MM.1S (cell line): Measurements from ENCODE around the gene IGSF6.
A peak's percentile ranks its signal among the peaks of the same experiment; 100 is the strongest.

ENCODE experiments used
- DNase-seq: peaks from one replicate; pipeline ENCODE4 v3.0.0-alpha.2; 2015
- H2AFZ ChIP-seq: fragments of 300-600 bp; sonication (generic); 2 replicates; pipeline ENCODE4 v1.6.0; 2016; ENCODE audit warnings: antibody characterized with exemption, low read length
- H3F3A ChIP-seq: fragments of 300-600 bp; sonication (generic); 2 replicates; pipeline ENCODE4 v1.6.1; 2016; ENCODE audit warnings: mild to moderate bottlenecking, antibody characterized with exemption, low read length, moderate library complexity, mixed read lengths; ENCODE audit not compliant: insufficient read depth
- H3K27ac ChIP-seq: fragments of 300-600 bp; sonication (generic); 2 replicates; pipeline ENCODE4 v1.5.1; 2016; ENCODE audit warnings: mild to moderate bottlenecking, low read length
- H3K27me3 ChIP-seq: fragments of 300-600 bp; sonication (generic); replicated peaks from 2 replicates; pipeline ENCODE4 v1.6.0; 2016; ENCODE audit warnings: low read length; ENCODE audit not compliant: insufficient read depth
- H3K36me3 ChIP-seq: fragments of 300-600 bp; sonication (generic); replicated peaks from 2 replicates; pipeline ENCODE4 v1.6.1; 2016; ENCODE audit warnings: mild to moderate bottlenecking, low read length, mixed read lengths; ENCODE audit not compliant: insufficient read depth
- H3K4me1 ChIP-seq: fragments of 300-600 bp; sonication (generic); 2 replicates; pipeline ENCODE4 v1.6.1; 2016; ENCODE audit warnings: low read length, mixed read lengths
- H3K4me2 ChIP-seq: fragments of 300-600 bp; sonication (generic); 2 replicates; pipeline ENCODE4 v1.6.0; 2016; ENCODE audit warnings: low read depth, low read length
- H3K4me3 ChIP-seq: fragments of 300-600 bp; sonication (generic); 2 replicates; pipeline ENCODE4 v1.5.1; 2016; ENCODE audit warnings: low read length, mixed read lengths
- H3K79me2 ChIP-seq: fragments of 300-600 bp; sonication (generic); 2 replicates; pipeline ENCODE4 v1.6.1; 2016; ENCODE audit warnings: mixed run types, low read length, mixed read lengths
- H3K9ac ChIP-seq: fragments of 300-600 bp; sonication (generic); 2 replicates; pipeline ENCODE4 v1.6.1; 2016; ENCODE audit warnings: low read length, mixed read lengths
- H3K9me2 ChIP-seq: fragments of 300-600 bp; sonication (generic); replicated peaks from 2 replicates; pipeline ENCODE4 v1.6.1; 2016; ENCODE audit warnings: mild to moderate bottlenecking, low read length, mixed read lengths; ENCODE audit not compliant: insufficient read depth
- H3K9me3 ChIP-seq: fragments of 300-600 bp; sonication (generic); replicated peaks from 2 replicates; pipeline ENCODE4 v1.6.1; 2016; ENCODE audit warnings: mild to moderate bottlenecking, low read length, mixed read lengths; ENCODE audit not compliant: insufficient read depth
- H4K20me1 ChIP-seq: fragments of 300-600 bp; sonication (generic); 2 replicates; pipeline ENCODE4 v1.6.1; 2016; ENCODE audit warnings: mild to moderate bottlenecking, low read length, moderate library complexity, mixed read lengths; ENCODE audit not compliant: insufficient read depth
- EZH2 ChIP-seq: fragments of 300-600 bp; sonication (generic); optimal IDR thresholded peaks from 2 replicates; pipeline ENCODE3; 2017; ENCODE audit warnings: low read depth, mild to moderate bottlenecking, antibody characterized with exemption, low read length, mixed read lengths
- EZH2phosphoT487 ChIP-seq: fragments of 300-600 bp; sonication (generic); IDR thresholded peaks from 2 replicates; pipeline ENCODE4 v1.6.1; 2018; ENCODE audit warnings: antibody characterized with exemption, low read length
- TF ChIP-seq, protein P1 (sequence below): fragments of 300-600 bp; sonication (generic); IDR thresholded peaks from 2 replicates; pipeline ENCODE4 v1.5.1; 2016; ENCODE audit warnings: antibody characterized with exemption, low read length, mixed read lengths

IGSF6 gene

DNA sequence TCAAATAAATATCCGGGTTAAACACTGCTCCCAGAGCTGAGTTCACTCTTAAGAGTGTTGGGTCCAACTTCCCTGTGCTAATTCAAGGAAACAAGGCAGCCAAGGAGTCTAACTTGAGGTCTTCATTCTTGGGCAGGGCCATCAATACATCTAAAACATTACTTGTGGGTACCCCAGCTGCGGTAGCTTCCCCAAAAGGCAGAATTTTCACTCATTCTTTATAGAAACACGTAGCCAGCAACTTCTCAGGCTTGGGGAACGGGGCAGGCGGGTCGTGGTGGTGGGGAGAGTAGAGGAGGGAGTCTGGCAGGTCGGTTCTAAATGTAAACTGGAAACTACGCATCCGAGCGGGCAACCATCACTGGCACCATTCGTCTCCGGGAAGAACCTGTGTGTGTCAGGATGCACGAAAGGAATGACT lies 53.7 kb downstream of the IGSF6 start:
- peaks cover 10% of the 10 kb centered on the region; the same call in 1 of the 2 replicates for H3F3A ChIP-seq
- H3K27ac ChIP-seq: peak overlapping the region; percentile 41; the same call in 1 of the 2 replicates
- peak; percentile 19 for DNase-seq
- peak overlapping the region; percentile 97 for H2AFZ ChIP-seq
- H4K20me1 ChIP-seq: no peaks in the 10 kb centered on the region
- H3K79me2 ChIP-seq: peaks cover 38% of the 10 kb centered on the region
- peaks cover 19% of the 10 kb centered on the region for H3K4me1 ChIP-seq
- H3K36me3 ChIP-seq: no peaks in the 10 kb centered on the region
- H3K27me3 ChIP-seq: no peaks in the 10 kb centered on the region
- peak overlapping the region; percentile 94 for H3K4me3 ChIP-seq
- TF ChIP-seq, protein P1, sequence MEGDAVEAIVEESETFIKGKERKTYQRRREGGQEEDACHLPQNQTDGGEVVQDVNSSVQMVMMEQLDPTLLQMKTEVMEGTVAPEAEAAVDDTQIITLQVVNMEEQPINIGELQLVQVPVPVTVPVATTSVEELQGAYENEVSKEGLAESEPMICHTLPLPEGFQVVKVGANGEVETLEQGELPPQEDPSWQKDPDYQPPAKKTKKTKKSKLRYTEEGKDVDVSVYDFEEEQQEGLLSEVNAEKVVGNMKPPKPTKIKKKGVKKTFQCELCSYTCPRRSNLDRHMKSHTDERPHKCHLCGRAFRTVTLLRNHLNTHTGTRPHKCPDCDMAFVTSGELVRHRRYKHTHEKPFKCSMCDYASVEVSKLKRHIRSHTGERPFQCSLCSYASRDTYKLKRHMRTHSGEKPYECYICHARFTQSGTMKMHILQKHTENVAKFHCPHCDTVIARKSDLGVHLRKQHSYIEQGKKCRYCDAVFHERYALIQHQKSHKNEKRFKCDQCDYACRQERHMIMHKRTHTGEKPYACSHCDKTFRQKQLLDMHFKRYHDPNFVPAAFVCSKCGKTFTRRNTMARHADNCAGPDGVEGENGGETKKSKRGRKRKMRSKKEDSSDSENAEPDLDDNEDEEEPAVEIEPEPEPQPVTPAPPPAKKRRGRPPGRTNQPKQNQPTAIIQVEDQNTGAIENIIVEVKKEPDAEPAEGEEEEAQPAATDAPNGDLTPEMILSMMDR: no peak
- no peak for TF ChIP-seq EZH2phosphoT487
- no peak for TF ChIP-seq EZH2
- peak overlapping the region; percentile 90 for H3K9ac ChIP-seq
- H3K4me2 ChIP-seq: peak overlapping the region; percentile 79
- H3K9me2 ChIP-seq: no peaks in the 10 kb centered on the region
- no peaks in the 10 kb centered on the region for H3K9me3 ChIP-seq

DNA sequence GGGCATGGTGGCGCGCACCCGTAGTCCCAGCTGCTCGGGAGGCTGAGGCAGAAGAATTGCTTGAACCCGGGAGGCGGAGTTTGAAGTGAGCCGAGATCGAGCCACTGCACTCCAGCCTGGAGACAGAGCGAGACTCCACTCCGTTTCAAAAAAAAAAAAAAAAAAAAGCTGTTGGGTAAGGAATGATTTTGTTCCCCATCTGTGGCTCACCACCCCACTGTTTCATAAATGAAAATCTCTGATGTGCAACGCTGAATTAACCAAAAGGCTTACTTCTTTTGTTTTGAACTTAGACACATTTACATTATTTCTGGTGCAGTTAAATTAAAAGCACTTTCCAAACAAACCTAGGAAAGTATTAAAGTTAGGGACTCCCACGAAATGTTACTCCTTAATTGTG lies 54.2 kb downstream of the IGSF6 start:
- Histone ChIP-seq H3K4me2 (peak overlapping the region; percentile 79), H3K9me3 (no peaks in the 10 kb centered on the region), H2AFZ (peak overlapping the region; percentile 97; the same call in 1 of the 2 replicates), H3K4me3 (no peak overlapping the region), H3K4me1 (peaks cover 19% of the 10 kb centered on the region), H3K9ac (no peak overlapping the region), H3K79me2 (peaks cover 33% of the 10 kb centered on the region), H3F3A (peaks cover 10% of the 10 kb centered on the region; the same call in 1 of the 2 replicates), H4K20me1 (no peaks in the 10 kb centered on the region), H3K9me2 (no peaks in the 10 kb centered on the region), H3K27ac (no peak overlapping the region), H3K36me3 (no peaks in the 10 kb centered on the region), H3K27me3 (no peaks in the 10 kb centered on the region)
- TF ChIP-seq, protein P1: no peak
- TF ChIP-seq EZH2phosphoT487 (no peak), EZH2 (no peak)
- DNase-seq: no peak

DNA sequence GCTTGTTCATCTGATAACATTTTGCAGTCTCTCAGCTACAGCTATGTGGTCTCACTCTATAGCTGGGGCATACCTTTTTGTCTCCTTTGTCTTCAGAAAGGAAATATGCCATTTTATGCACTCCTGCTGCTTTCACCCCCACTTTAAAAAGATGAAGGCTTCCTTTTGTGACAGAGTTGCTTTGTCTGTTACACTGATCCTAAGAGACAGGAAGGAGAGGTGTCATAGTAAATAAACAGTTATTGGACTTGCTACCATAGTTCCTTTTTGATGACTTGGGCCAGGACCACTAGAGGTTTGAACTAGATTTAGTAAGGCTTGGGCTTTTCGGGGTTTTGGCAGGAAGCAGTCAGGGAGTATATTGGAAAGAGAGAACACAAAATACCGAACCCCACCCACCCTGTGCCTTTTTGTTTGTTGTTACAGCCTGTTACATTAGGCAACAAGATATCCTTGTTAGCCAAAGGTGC lies 54.8 kb downstream of the IGSF6 start:
- Histone ChIP-seq H3F3A (peaks cover 10% of the 10 kb centered on the region; the same call in 1 of the 2 replicates), H3K4me2 (no peak overlapping the region), H3K9ac (no peak overlapping the region), H3K9me2 (no peaks in the 10 kb centered on the region), H3K4me1 (peaks cover 19% of the 10 kb centered on the region), H3K9me3 (no peaks in the 10 kb centered on the region), H4K20me1 (no peaks in the 10 kb centered on the region), H3K79me2 (peaks cover 27% of the 10 kb centered on the region), H2AFZ (no peak overlapping the region), H3K4me3 (no peak overlapping the region), H3K27me3 (no peaks in the 10 kb centered on the region), H3K27ac (no peak overlapping the region), H3K36me3 (no peaks in the 10 kb centered on the region)
- TF ChIP-seq, protein P1: no peak
- no peak for TF ChIP-seq EZH2phosphoT487
- no peak for DNase-seq
